ENCODE data around the gene HNRNPA3. TPM values are rescaled to one million over a fixed set of nuclear protein-coding genes. Genes with fewer than 3 reads are reported as not detected.
"Not testable (repeated sequence)": the region's sequence is repeated elsewhere in the genome, so short reads cannot be mapped to it uniquely, and the experiment has no call there.

The HNRNPA3 gene
- total RNA-seq, 1 donor from 2014 or later, result 136 TPM

GRCh38 chr2:177174486-177174885 is 38.1 kb upstream of the HNRNPA3 start:
- Mint-ChIP-seq H3K36me3 (ENCODE audit: unreplicated experiment) (no peaks in the 10 kb centered on the region), H3K27me3 (ENCODE audit: unreplicated experiment) (no peaks in the 10 kb centered on the region), H3K9me3 (ENCODE audit: unreplicated experiment) (no peaks in the 10 kb centered on the region), H3K4me1 (ENCODE audit: unreplicated experiment) (peaks cover 19% of the 10 kb centered on the region), H3K4me3 (ENCODE audit: unreplicated experiment) (no peak overlapping the region), H3K27ac (ENCODE audit: unreplicated experiment) (no peak overlapping the region)
- no peak for DNase-seq (ENCODE audit: extremely low spot score, unreplicated experiment)
- TF ChIP-seq, protein P1, sequence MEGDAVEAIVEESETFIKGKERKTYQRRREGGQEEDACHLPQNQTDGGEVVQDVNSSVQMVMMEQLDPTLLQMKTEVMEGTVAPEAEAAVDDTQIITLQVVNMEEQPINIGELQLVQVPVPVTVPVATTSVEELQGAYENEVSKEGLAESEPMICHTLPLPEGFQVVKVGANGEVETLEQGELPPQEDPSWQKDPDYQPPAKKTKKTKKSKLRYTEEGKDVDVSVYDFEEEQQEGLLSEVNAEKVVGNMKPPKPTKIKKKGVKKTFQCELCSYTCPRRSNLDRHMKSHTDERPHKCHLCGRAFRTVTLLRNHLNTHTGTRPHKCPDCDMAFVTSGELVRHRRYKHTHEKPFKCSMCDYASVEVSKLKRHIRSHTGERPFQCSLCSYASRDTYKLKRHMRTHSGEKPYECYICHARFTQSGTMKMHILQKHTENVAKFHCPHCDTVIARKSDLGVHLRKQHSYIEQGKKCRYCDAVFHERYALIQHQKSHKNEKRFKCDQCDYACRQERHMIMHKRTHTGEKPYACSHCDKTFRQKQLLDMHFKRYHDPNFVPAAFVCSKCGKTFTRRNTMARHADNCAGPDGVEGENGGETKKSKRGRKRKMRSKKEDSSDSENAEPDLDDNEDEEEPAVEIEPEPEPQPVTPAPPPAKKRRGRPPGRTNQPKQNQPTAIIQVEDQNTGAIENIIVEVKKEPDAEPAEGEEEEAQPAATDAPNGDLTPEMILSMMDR (IDR thresholded peaks at IDR 0.05), result no peak

DNA sequence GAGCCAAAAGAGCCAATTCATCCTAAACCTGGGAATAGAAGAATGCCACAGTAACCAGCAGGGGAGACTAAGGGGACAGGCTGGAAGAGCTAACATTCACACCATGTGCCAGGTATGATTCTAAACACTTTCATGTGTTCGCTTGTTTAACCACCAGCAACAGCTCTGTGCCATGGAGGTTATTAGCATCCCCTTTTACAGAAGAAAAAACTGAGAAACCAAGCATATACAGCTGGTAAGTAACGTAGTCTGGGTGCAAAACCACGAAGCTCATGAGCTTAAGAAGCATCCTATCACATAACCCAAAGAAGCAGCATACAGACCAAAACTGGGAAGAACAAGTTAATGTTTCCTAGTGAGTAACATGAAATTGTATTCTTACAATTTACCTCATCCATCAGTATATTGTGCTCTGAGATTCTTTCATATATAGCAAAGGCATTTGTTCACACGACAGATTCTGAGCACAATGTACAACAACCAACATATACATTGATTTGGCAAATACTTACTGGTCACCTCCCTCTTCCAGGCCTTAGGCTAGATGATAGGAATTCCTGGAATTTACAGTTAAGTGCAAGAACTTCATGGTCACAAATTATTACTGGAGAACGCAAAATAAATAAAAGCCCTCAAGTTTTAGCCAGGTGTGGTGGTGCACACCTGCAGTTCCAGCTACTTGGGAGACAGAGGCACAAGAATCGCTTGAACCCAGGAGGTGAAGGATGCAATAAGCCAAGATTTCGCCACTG is 36.5 kb upstream of the HNRNPA3 start:
- TF ChIP-seq, protein P1 (IDR thresholded peaks at IDR 0.05), result no peak
- DNase-seq (ENCODE audit: extremely low spot score, unreplicated experiment), result no peak
- no peaks in the 10 kb centered on the region for H3K9me3 Mint-ChIP-seq (ENCODE audit: unreplicated experiment)
- no peak overlapping the region for H3K27ac Mint-ChIP-seq (ENCODE audit: unreplicated experiment)
- H3K4me3 Mint-ChIP-seq (ENCODE audit: unreplicated experiment), result no peak overlapping the region
- no peaks in the 10 kb centered on the region for H3K27me3 Mint-ChIP-seq (ENCODE audit: unreplicated experiment)
- H3K36me3 Mint-ChIP-seq (ENCODE audit: unreplicated experiment), result no peaks in the 10 kb centered on the region
- H3K4me1 Mint-ChIP-seq (ENCODE audit: unreplicated experiment), result peaks cover 8% of the 10 kb centered on the region

- H3K27me3 Mint-ChIP-seq (ENCODE audit: unreplicated experiment), result peaks cover 6% of the 10 kb centered on the region
- no peaks in the 10 kb centered on the region for H3K36me3 Mint-ChIP-seq (ENCODE audit: unreplicated experiment)
- no peak for DNase-seq (ENCODE audit: extremely low spot score, unreplicated experiment)
- H3K4me1 Mint-ChIP-seq (ENCODE audit: unreplicated experiment), result peaks cover 8% of the 10 kb centered on the region
- H3K27ac Mint-ChIP-seq (ENCODE audit: unreplicated experiment), result no peak overlapping the region
- TF ChIP-seq, protein P1 (IDR thresholded peaks at IDR 0.05), result no peak
- H3K9me3 Mint-ChIP-seq (ENCODE audit: unreplicated experiment), result no peaks in the 10 kb centered on the region
- no peak overlapping the region for H3K4me3 Mint-ChIP-seq (ENCODE audit: unreplicated experiment)
Observed at GRCh38 chr2:177178797-177179196, 33.8 kb upstream of the HNRNPA3 start.

- DNase-seq (ENCODE audit: extremely low spot score, unreplicated experiment), result no peak
- Mint-ChIP-seq H3K27ac (ENCODE audit: unreplicated experiment) (no peak overlapping the region), H3K27me3 (ENCODE audit: unreplicated experiment) (peaks cover 6% of the 10 kb centered on the region), H3K9me3 (ENCODE audit: unreplicated experiment) (no peaks in the 10 kb centered on the region), H3K4me3 (ENCODE audit: unreplicated experiment) (no peak overlapping the region), H3K36me3 (ENCODE audit: unreplicated experiment) (no peaks in the 10 kb centered on the region), H3K4me1 (ENCODE audit: unreplicated experiment) (peaks cover 8% of the 10 kb centered on the region)
- TF ChIP-seq, protein P1 (IDR thresholded peaks at IDR 0.05), result no peak
Observed at GRCh38 chr2:177179227-177179626, 33.4 kb upstream of the HNRNPA3 start.

- H3K36me3 Mint-ChIP-seq (ENCODE audit: unreplicated experiment); H3K9me3 Mint-ChIP-seq (ENCODE audit: unreplicated experiment); H3K4me1 Mint-ChIP-seq (ENCODE audit: unreplicated experiment); DNase-seq (ENCODE audit: extremely low spot score, unreplicated experiment); H3K4me3 Mint-ChIP-seq (ENCODE audit: unreplicated experiment); H3K27me3 Mint-ChIP-seq (ENCODE audit: unreplicated experiment); H3K27ac Mint-ChIP-seq (ENCODE audit: unreplicated experiment): not testable (repeated sequence)
Observed at GRCh38 chr2:177179671-177180070, 32.9 kb upstream of the HNRNPA3 start.
